NCI-H446 treated with DMSO at 0.1 percent for 48 hours (cell line): ENCODE measurements around the gene TMEM131.

Experiments
- DNase-seq: peaks from one replicate; lab custom pipeline; 2025; lab: John Stamatoyannopoulos, UW

Gene TMEM131

DNA sequence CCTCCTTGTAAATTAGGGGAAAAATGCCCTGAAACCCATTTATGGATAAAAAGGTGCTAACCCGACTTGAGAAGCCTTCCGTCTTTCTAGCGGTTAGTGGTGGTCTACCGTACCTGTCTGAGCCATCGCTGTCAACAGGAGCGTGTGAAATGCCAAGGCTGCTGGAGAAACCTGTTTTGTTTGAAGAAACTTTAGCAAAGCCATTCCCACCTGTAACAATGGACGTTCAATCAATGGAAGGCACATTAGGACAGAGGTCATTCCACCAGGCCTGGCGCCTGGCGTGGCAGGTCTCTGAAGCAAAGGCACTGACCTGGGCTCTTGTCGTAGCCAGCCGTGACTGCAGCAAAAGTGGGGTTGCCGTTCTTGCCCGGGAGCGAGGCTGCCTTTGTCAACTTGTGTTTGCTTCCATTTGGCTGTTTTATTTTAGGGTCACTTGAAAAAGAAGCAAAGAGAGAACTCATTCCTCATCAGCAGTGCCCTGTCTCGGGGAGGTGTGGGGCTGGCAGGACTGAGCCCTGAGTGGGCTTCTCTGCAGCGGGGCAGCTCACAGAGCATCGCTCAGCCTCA lies 235.2 kb downstream of the TMEM131 start:
- no peak for DNase-seq

DNA sequence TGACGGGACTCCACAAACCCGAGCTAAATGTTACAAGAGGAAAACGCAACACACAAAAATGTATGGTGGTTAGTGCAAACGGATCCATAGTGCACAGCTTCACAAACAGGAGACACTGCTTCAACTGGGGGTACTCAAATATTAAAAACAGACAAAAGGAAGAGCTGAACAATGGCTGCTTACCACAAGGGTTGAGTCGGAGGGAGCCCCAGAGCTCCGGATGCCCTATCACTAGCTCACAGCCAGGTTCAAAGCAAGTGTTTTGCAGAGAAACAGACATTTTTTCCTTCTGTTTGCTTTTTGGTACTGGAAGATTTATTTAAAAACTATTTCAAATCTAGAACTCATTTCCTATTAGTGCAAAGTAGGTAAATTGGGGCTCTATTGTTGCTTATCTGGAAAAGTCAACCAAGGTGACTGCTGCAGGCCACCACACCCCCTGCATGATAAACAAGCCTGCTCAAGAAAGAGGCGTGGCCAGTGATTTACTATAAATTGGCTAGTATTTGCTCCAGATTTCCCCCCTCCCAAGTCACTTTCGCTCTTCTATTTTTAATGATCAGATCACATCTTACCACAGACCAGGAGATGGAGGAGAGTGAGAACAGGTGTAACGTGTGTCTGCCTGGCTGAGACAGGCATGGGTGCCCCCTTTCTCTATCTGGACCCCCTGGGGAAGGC lies 235.9 kb downstream of the TMEM131 start:
- no peak for DNase-seq

DNA sequence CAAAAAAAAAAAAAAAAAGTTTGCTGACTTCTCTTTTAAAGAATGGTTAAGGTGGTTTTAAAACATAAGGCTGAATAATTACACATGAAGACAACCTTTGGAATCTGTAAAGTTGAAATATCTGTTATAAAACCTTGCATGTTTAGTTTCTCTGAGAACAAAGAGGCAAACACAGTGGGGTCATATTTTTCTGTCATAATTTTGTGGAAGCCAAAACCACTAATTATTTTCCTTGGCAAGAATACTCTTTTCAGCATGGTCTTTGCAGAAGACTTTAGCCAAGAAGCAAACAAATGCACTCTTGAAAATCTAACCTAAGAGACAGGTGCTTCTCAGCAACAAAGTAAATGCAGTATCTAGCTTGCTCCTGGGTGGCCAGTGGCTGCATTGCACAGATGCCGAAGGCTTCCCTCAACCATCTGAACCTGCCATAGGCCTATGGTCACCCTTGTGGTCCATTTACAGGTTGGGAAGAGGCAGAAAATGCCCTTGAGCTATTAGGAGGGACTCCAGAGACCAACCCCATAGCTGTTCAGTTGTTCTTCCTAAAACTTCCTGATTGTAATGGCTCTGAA lies 237.5 kb downstream of the TMEM131 start:
- no peak for DNase-seq

DNA sequence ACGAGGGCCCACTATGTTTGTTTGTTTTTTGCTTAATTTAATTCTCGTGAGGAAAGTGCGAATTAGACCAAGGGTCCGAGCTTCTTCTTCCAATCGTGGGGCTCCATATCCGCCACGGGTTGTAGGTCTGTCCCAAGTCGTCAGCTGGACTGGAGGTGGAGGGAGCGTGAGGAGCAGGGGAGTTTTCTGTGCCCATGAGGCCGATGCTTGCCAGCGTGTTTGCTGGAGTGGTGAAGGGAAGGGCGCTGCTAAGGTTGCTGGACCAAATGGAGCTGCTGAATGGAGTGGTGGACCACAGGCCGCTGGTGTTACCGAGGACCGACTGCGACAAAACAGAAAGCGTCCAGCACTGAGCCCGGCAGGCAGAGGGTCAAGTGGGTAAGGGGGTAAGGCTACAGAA lies 238.7 kb downstream of the TMEM131 start:
- no peak for DNase-seq

DNA sequence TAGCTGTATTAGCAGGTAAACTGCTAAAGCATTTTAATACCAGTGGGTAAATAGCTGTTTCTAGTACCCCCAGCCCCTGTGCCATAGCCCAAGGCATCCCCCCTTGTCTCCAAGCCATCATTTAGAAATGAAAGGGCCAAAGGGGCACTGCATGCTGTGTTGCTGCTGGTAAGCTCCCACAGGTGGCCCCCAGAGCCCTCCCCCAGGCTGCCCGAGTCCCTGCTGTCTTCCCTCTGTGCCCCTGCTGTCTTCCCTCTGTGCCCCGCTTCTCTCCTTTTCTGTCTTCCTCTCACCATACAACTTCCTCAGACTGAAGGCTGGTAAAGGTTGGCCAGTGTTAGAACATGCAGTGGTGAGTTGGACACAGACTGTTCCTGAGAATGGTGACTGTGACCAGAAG lies 240.3 kb downstream of the TMEM131 start:
- no peak for DNase-seq

DNA sequence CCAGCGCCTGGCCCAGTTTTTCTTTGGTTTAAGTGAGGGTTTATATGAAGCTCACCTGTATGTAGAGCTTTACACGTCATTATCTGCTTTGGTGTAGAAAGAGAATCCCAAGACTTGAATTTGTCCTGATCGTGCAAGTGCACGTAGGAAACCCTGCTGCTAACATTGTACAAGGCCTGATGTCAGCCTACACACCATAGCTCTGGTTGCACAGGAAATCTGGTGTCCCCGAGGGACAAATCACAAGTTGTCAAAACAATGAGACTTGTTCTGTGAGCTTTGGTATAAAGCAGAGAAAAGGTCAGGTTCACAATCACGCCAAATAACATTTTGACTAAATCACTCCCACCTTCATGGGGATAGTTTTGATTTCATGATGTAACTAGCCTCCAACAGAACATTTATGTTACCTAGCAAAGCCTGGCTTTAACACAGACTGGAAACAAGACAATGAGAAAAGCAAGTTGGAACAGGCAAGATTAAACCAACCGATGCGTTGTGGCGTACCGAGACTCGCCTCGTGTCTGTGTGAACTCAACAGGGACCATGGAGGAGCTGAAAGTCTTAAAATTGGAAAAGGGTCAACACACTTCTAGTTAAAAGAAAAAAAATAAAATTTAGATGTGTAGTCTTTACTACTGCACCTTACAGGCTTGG lies 240.9 kb downstream of the TMEM131 start:
- DNase-seq = no peak

DNA sequence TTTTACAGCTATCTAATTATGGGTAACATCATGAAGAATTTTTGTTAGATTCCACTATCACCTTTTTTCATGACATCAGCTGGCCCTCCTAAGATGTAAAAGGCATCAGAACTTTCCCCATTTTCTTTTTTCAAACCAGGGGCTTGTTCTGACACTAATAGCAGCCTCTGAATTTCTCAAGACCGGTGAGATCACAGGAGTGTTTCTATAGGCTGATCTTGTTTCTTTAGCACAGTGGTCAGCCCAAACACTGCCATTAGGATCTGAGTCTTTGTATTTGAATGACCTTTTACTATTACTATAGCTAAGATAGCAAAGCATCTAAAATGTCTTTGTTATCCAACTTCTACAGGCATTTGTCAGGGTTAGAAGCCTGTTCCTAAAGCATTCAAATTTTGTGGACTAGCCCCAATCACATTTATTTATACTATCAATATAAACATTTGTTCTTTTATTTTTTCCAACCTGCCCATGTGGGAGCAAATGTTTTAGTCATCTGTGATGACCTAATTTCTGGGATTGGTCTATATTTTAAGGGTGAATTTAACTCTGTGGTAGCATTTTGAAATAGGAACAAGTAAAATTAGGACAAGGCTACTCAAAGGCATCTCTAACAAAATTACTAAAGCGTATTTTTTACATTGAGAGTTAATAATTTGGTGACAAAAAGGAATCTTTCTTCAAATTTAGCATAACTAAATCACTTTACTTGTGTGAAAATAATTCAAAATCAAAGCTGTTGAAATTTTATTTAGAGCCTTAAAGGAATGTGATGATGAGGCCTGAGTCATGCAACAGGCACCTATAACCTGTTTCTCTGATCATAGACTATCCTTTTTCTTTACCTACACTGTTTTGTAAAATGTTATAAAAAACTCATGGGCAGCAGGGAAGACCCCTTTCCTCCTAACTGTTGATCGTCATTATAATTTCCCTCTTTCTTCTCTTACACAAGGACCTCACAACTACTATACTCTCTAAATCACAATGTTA lies 243.1 kb downstream of the TMEM131 start:
- DNase-seq = no peak

DNA sequence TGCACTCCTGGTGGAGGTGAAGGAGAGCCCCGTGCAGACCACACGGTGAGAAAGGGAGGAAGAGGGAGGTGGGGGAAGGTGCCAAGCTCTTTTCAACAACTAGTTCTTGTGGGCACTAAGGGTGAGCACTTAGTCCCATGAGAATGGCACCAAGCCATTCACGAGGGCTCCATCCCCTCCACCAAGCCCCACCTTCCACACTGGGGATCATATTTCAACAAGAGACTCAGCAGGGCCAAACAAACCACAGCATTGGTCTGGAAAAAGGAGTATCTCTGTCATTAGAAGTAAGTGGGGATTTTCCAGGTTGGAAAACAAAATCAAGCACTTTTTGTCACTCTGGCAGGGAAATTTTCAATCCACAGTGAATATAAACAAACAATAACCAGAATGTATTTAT lies 244.0 kb downstream of the TMEM131 start:
- no peak for DNase-seq

DNA sequence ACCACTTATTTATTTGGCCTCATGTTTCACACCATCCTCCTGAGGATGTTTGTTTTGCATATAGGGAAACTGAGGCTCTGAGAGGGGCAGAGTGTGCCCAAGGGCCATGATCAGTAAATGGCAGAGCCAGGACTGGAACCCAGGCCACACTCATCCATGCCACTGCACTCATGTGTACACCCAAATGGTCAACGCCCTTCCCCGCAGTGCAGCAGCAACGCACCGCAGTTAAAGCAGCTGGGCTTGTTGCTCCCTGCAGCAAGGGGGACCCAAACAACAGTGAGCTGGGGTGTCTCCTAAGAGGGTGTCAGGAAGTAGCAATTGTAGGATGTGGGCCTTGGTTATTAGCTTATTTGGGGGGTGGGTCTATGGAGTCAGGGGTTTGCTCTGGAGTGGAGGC lies 245.7 kb downstream of the TMEM131 start:
- no peak for DNase-seq

DNA sequence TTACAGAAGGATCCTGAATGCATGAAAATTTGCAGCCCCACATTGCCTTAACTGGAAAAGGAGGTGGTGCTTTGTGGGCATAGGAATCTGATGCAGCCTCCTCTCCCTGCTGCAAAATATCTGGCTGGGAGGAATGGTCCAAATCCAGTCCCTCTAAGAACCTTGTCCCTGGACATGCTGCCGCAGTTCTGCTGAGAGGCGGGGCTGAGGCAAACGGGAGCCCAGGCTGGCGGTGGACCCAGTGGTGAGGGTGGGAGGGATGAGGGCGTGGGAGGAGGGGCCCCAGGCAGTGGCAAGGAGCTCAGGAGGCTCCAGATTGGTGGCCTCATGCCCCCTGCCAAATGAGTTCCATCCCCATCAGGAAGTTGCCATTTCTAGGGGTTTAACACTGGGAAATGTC lies 246.2 kb downstream of the TMEM131 start:
- no peak for DNase-seq

DNA sequence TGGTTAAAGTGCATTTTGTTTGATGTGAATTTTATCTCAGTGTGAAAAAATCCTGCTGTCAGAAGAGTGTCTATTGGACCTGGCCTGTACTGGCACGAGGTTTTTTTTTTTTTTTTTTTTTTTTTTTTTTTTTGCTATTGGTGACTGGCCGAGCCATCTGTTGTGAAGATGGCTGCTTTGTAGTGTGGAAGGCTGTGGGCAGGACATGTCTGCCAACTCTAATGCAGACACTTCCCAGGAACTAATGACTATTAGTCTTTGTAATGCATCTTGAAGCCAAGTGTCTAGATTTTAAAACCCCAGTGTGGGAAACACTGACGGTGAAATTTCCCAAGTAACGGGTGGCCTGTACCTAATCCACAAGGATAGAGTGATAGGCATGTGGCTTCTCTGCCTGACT lies 248.0 kb downstream of the TMEM131 start:
- peak; percentile 69 for DNase-seq

DNA sequence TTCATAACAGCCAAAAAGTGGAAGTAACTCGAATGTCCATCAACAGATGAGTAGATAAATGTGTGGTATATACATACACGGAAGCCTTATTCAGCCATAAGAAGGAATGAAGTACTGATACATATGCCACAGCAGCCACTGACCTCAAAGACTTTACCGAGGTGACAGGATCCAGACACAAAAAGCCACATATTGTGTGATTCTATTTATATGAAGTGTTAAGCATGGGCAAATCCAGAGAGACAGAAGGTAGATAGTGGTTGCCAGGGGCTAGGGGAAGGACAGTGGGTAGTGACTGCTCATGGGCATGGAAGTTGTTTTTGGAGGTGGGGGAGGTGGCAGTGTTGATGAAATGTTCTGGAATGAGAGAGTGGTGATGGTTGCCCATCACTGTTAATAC lies 248.5 kb downstream of the TMEM131 start:
- no peak for DNase-seq

DNA sequence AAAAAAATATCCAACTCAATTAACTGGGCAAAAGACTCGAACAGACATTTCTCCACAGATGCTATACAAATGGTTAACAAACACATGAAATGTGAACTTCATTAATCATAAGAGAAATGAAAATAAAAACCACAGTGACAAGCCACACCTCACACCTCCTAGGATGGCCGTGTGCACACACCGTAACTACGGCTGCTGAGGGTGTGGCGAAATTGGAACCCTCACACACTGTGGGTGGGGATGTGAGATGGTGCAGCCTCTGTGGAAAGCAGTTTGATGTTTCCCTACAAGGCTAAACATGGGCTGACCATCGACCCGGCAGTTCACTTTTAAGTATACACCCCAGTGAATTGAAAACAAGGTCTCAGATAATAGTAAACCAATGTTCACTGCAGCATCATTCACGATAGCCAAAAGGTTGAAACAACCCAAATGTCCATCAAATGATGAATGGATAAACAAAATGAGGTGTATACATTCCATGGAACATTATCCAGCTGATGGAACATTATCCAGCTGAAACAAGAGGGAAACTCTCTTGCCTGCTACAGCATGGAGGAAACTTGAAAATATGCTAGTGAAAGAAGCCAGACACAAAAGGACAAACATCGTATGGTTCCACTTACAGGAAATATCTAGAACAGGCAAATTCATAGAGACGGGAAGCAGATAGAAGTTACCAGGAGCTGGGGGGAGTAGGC lies 250.1 kb downstream of the TMEM131 start:
- DNase-seq = no peak

DNA sequence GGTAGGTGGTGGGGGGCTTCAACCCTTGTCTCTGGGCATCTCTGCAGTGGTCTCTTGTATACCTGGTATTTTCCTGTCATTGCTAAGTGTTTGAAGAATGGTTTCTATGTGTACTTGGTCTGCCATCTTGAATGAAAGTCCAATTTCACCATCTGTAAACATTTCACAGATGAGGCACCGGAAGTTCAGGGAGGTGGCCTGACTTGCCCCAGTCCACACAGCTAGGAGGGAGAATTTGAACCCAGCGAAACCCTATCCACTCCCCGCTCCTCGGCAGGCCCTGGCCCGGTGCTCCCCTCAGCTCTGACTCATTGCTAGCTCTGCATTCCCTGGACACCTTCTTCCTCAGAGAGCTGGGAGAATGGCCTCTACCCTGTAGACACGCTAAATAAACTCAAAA lies 251.8 kb downstream of the TMEM131 start:
- no peak for DNase-seq

DNA sequence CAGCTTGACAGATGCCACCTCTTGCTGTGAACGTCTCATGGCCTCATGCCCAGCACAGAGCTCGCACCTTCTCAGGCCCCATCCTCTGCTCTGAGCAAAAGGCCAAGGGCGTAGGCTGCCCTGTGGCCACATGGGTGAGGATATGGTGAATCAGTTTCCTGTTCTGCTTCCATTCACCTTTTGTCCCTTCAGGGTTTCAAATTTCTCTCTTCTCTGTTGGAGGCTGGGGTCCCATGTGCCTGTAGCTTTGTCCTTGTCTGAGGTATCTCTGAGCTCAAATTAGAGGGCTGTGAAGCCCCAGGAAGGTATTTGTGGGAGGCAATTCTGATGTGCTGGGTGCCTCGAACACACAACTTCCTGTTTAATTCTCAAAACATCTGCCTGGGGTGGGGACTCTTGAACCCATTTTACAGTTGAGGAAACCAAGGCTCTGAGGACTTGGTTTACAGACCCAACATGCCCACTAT lies 253.3 kb downstream of the TMEM131 start:
- peak; percentile 25 for DNase-seq

DNA sequence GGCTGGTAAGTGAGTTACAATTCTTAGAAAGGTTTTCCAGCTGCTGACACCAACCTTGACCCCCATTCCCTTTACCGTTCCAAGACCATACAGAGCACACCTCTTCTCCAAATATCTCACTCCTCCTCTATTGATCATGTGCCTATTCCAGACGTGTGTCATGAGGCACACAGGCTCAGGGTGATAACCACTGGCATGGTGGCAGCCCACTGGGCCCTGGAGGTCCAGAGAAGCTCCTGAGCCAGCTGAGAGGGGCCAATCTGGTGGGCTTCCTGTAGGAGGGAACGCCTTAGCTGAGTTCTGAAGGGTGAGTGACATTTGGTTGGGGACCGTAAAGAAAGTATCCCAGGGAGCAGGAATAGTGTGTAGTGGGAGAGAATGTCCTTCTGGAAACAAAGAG lies 254.1 kb downstream of the TMEM131 start:
- no peak for DNase-seq

DNA sequence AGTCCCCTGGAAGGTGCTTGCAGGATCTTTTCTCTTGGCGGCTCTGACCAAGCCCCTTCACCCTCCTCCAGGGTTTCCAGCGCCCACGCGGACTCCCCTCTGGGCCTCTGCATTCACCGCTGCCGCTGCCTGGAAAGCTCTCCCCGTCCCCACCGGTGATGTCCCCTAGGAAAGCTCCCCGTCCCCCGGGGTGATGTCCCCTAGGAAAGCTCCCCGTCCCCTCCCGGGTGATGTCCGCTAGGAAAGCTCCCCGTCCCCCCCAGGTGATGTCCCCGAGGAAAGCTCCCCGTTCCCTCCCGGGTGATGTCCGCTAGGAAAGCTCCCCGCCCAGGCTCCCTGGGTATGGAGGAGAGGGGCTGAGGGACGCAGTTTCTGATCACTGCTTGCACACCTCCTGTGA lies 254.5 kb downstream of the TMEM131 start:
- DNase-seq = no peak

DNA sequence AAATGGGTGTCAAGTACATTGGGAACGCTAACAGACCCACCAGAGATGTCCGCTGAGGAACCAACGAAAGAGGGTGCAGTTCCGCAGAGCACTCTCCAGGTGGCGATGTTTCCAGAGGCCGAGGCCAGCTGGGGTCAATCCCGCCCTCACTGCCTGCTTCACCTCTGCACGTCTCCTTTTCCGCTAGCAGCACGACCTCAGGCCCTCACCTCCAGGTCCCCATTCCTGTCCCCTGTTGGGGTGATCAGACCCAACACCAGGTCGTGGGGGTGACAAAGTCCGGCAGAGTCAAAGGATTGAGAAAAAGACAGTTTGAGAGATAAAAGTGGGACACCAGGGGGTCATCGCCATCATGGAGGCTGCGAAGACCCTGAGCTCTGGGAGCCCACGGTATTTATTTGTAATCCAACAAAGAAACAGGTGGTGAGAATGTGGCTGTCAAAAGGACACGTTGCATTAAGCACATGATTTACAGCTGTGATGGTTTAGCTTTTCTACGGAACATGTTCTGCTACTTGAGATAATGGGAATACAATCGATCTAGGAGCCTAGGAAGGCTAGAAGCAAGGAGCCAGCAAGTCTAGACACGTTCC lies 255.1 kb downstream of the TMEM131 start:
- no peak for DNase-seq

DNA sequence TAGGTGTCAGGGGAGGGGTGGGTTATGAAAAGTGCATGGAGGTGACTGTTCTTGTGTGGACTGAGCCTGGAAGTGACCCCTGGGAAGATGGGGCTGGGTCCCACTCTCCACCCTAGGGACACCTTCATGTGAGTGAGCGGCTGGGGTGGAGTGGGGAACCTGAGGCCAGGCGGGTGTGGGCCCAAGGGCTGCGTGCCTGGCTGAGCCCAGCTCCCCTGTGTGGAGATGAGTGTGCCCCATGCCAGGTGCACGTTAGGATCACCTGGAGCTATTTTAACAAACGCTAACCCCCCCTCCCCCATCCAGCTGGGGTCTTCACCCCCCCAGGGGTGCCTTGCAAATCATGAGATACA lies 255.9 kb downstream of the TMEM131 start:
- no peak for DNase-seq

DNA sequence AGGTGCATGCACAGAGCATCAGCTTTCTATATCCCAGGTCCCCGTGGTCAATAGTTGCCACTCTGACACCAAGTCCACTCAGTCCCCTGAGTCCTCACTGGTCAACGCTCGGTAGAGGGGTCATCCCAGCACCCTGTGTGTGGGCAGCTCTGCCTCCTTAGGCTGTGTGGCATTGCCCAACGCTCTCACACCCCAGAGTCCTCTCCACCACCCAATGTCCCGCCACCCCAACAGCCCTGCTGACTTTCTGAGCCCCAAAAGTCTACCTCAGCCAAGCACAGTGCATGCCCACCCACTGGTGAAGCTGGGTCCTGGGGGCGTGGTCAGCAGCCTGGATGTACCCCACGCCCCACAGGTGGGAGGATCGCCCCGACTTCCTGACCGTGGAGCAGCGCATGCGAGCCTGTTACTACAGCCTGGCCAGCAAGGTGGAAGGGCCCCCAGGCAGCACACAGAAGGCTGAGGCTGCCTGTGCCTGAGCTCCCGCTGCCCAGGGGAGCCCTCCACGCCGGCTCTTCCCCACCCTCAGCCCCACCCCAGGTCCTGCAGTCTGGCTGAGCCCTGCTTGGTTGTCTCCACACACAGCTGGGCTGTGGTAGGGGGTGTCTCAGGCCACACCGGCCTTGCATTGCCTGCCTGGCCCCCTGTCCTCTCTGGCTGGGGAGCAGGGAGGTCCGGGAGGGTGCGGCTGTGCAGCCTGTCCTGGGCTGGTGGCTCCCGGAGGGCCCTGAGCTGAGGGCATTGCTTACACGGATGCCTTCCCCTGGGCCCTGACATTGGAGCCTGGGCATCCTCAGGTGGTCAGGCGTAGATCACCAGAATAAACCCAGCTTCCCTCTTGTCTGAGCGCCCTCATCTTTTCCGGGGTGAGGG lies 256.5 kb downstream of the TMEM131 start:
- no peak for DNase-seq
